NOMO-1 treated with DMSO at 0.1 percent for 48 hours (cell line): ENCODE measurements around the gene CHN2.

ENCODE experiments used
- DNase-seq: peaks from one replicate; lab custom pipeline; 2025; ENCODE audit not compliant: unreplicated experiment; lab: John Stamatoyannopoulos, UW

Gene CHN2

GRCh38 chr7:29304756-29305155, 110.2 kb downstream of the CHN2 start:
- DNase-seq, result no peak

DNA sequence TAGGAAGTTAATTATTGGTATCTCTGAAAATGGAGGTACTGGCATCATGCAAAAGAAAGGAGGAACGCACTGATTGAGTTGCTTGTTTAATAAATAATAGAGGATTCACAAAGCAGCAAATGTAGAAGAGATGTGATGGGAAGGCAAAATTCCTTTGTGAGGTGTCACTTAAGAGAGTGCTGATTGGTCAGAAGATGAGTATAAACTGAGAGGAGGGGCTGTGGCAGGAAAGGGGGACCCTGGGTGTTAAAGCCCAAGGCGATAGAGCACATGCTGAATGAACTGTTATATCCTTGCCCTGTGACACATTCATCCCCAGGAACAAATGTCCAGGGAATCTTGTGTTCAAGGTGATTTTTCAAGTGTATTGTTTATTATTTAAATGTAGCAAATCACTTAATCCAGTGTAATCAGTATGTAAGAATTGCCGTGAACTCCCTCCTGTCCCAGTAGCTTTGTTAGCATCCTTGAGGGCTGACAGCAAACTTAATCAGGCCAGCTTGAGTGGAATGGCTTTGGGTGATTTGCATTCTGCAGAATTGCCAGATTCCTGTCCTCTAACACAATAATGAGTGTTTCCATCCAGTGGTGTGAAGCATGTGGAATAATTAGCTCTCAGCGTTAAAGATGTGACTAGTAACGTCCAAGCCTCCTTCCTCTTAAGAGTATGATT, 111.9 kb downstream of the CHN2 start:
- no peak for DNase-seq

DNA sequence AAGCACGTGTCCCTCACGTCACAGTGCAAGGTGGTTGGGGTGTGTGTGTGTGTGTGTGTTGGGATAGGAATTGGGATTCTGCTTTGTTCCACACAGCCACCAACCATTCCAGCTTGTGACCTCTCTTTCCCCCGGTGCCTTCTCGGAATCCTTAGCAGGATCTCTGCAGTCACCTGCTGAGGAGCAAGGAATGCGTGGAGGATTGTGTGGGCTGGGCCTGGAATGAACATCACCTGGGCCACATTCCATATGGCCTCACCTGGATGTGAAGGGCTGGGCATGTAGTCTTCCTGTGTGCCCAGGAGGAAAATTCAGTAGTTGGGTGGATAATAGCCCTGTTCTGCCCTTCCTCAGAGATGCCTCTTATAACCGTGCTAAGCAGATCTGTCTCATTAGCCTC, 113.8 kb downstream of the CHN2 start:
- DNase-seq, result no peak

- no peak for DNase-seq
Measured at GRCh38 chr7:29309041-29309854, 114.7 kb downstream of the CHN2 start.

- DNase-seq, result no peak
Measured at GRCh38 chr7:29310625-29311024, 116.0 kb downstream of the CHN2 start.

DNA sequence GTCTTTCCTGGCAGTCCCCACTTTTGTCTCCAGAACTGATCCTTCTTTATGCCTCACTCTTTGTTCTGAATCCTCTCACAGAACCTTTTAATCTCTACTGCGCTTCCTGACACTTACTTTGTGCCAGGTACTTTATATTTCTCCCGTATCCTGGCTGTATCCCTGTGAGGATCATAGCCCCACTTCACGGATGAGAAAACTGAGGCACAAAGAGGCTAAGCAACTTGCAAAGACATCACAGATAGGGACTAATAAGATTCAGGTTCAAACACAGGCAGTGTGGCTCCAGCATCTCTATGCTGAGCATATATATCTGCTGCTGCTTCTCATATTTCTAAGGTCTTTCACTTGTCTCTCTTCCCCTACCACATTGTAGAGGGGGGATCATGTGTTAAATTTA, 116.7 kb downstream of the CHN2 start:
- no peak for DNase-seq

DNA sequence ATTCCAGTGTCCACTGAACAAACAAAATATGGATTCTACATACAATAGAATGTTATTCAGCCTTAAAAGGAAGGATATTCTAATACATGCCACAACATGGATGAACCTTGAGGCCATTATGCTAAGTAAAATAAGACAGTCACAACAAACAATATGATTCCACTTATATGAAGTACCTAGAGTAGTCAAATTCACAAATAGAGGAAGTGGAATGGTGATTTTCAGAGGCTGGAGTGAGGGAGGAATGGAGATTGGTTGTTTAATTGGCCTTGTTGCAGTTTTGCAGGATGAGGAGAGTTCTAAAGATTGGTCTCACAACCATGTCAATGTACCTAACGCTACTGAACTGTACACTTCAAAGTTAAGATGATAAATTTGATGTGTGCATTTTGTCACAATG, 119.6 kb downstream of the CHN2 start:
- DNase-seq, result peak; percentile 16

DNA sequence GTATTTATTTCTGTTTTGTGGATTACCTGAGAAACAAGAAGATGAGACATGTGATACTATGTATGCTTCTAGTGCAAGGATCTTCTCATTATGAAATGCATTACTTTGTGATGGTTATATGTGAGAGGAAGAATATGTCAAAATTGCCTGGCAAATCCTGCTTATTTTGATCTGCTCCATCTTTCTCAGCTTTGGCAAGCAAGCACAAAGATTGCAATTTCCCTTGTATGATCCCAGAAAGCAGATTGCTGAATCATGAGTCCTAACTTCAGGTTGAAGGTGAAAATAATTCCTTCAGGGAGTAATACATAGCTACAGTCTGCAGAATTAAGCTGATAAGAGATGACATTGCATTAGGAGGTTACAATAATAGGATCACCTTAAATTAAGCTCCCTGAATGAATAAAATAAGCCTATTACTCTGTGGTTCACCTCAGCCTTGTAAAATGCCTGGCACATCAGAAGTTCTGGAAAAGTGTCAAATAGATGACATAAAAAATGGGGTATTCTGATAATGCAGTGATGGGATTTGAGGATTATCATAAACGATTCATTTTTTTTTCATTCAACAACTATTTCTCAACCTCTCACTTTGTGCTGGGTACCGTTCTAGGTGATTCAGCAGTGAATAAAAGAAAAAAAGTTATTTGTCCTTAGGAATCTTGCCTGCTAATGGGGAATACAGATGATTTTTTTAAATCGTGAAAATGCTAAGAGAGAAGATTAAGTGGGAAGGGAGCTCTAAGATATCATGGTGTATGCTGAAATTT, 120.7 kb downstream of the CHN2 start:
- DNase-seq, result no peak

- DNase-seq, result no peak
Measured at GRCh38 chr7:29315892-29316270, 121.3 kb downstream of the CHN2 start.

DNA sequence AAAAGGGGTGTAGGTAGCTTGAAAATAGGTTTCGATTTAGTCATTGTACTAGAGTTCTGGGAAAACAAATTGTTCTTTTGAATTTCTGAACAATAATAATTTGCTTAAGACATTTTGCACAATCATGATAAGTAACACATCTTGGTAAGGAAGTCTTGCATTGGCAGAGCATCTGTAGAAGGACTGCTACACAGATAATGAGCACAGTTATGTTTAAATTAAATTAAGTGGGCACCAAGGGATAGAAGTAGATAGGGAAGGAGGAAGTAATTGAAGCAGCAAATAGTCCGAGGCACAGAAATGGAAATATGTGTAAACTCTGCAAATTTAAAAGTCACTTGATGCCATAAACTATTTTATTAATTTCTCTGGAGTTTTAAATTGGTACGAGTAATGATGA, 122.4 kb downstream of the CHN2 start:
- DNase-seq, result no peak

- DNase-seq, result no peak
Measured at GRCh38 chr7:29318853-29319718, 124.5 kb downstream of the CHN2 start.

GRCh38 chr7:29319719-29320521, 125.3 kb downstream of the CHN2 start:
- DNase-seq, result peak; percentile 98

- no peak for DNase-seq
Measured at GRCh38 chr7:29320577-29320976, 126.0 kb downstream of the CHN2 start.

DNA sequence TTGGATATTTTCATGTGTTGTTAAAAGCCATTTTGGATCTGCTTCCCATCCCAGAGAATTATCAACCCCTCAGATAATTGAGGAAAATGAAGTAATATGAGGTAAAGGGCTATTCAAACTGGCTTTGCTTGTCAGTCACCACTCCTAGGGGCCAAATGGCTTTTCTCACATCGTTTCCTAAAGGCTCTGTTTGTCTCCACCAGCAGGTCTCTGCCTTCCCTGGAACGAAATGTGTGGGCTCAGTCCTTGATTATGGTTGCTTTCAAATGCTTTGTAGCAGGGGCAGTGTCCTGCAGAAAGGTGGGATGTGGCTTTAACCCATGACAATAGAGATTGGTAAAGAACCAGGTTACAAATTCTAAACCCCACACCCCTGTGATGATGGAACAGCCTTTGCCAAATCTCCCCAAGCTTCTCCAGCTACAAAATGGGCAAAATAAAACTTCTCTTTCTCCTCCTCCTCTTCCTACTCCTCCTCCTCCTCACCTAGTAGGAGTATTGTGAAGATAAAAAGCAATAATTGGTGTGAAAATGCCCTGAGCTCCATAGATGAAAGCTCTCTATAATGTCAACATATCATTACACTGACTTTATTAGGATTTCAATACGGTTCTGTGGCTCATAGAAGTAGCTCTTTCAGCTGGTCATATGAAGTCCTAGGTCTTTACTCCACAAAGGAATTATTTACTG, 127.6 kb downstream of the CHN2 start:
- DNase-seq, result no peak

GRCh38 chr7:29325476-29325875, 130.9 kb downstream of the CHN2 start:
- no peak for DNase-seq

DNA sequence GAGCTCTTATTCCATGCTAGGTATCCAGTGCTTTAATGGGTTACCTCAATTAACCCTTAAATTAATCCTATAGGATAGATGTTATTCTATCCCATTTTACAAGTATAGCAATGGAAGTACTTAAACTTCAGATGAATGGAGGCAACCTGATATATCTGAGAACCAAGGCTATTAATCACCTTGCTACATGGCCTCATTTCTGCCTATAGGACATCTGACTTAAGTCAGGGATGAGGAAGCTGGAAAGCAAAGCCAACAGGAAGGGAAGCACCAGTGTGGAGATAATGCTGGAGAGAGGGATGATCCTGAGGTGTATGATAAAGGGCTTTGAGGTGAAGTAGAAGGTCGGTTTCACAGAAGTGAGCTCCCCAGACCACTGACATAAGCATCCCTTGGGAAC, 132.3 kb downstream of the CHN2 start:
- no peak for DNase-seq

GRCh38 chr7:29327455-29327854, 132.9 kb downstream of the CHN2 start:
- DNase-seq, result no peak

- DNase-seq, result peak; percentile 50
Measured at GRCh38 chr7:29328045-29328444, 133.5 kb downstream of the CHN2 start.

- DNase-seq, result peak; percentile 88
Measured at GRCh38 chr7:29328811-29329210, 134.2 kb downstream of the CHN2 start.

DNA sequence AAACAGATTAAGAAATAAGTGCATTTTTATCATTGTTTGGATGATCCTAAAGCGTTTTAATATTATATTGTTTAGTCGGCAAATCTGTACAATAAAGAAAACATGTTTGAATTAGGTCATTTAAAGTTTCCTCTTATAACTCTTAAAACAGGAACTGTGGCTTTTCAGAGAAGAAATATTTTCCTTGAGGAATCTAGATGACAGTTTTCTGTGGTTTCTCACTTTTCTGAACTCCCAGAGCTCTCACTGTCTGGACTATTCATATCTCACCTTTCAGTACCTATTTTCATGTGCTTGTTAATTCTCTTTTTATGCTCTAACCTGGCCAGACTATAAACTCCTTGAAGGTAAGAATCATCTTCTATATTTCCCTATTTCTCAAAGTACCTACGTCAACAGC, 135.1 kb downstream of the CHN2 start:
- DNase-seq, result peak; percentile 35
